ENCODE results near the gene PIGH. TPM values are rescaled to one million over a fixed set of nuclear protein-coding genes. Genes with fewer than 3 reads are reported as not detected.

The PIGH gene
- total RNA-seq, 6 donors from 2014 or later = 11.5 to 27.5 (median 23.1) TPM

GRCh38 chr14:67623114-67623513 is 23.0 kb upstream of the PIGH start:
- ATAC-seq (ENCODE audit: low FRiP score in 2 of 2) (no peak), DNase-seq (peak in 1 of 2 donors; percentile 57)
- Histone ChIP-seq H3K4me3 (no peak overlapping the region), H3K27ac (peak overlapping the region; percentile 52 to 80 (median 60)), H3K27me3 (no peaks in the 10 kb centered on the region), H3K9me3 (no peaks in the 10 kb centered on the region), H3K36me3 (no peaks in the 10 kb centered on the region), H3K4me1 (peaks cover 12 to 23% (median 20%) of the 10 kb centered on the region in 4 donors)
- TF ChIP-seq EP300 (IDR thresholded peaks at IDR 0.05) = no peak
- TF ChIP-seq POLR2A (IDR thresholded peaks at IDR 0.05) = no peak
- TF ChIP-seq CTCF (IDR thresholded peaks at IDR 0.05) = no peak
- TF ChIP-seq POLR2AphosphoS5 (IDR thresholded peaks at IDR 0.05) = no peak
- WGBS, 2 donors = 11 to 13% methylated on average over 2 of the region's 2 CpGs

GRCh38 chr14:67622675-67623074 is 22.6 kb upstream of the PIGH start:
- Histone ChIP-seq H3K36me3 (no peaks in the 10 kb centered on the region), H3K4me3 (no peak overlapping the region), H3K4me1 (peaks cover 12 to 23% (median 20%) of the 10 kb centered on the region in 4 donors), H3K27me3 (no peaks in the 10 kb centered on the region), H3K9me3 (no peaks in the 10 kb centered on the region), H3K27ac (peak overlapping the region; percentile 52 to 80 (median 60))
- WGBS, 2 donors = 43 to 45% methylated on average over 4 of the region's 4 CpGs
- DNase-seq (peak in 1 of 2 donors; percentile 74), ATAC-seq (ENCODE audit: low FRiP score in 2 of 2) (no peak)
- TF ChIP-seq EP300 (IDR thresholded peaks at IDR 0.05) (peak in 1 of 4 donors; percentile 58), POLR2A (IDR thresholded peaks at IDR 0.05) (no peak), POLR2AphosphoS5 (IDR thresholded peaks at IDR 0.05) (no peak), CTCF (IDR thresholded peaks at IDR 0.05) (no peak)

GRCh38 chr14:67620217-67620785 is 20.2 kb upstream of the PIGH start:
- Histone ChIP-seq H3K4me1 (peaks cover 12 to 23% (median 20%) of the 10 kb centered on the region in 4 donors), H3K27ac (peak overlapping the region; percentile 39 to 84 (median 76)), H3K4me3 (peak overlapping the region; percentile 11 to 65 (median 62)), H3K36me3 (no peaks in the 10 kb centered on the region), H3K9me3 (no peaks in the 10 kb centered on the region), H3K27me3 (no peaks in the 10 kb centered on the region)
- 8 to 9% methylated on average over 17 to 19 of the region's 19 CpGs for WGBS, 2 donors
- TF ChIP-seq POLR2AphosphoS5 (IDR thresholded peaks at IDR 0.05) (no peak), EP300 (IDR thresholded peaks at IDR 0.05) (no peak)
- peak in 1 of 2 donors; percentile 29 for DNase-seq
- no peak for ATAC-seq (ENCODE audit: low FRiP score in 2 of 2)

- TF ChIP-seq POLR2A (IDR thresholded peaks at IDR 0.05) = peak in 2 of 4 donors; percentile 82 to 84
- TF ChIP-seq CTCF (IDR thresholded peaks at IDR 0.05) = peak in 4 of 6 experiments; percentile 15 to 39 (median 32)
- TF ChIP-seq POLR2AphosphoS5 (IDR thresholded peaks at IDR 0.05) = peak; percentile 52 to 93
- peak in 1 of 4 donors; percentile 68 for TF ChIP-seq EP300 (IDR thresholded peaks at IDR 0.05)
- Histone ChIP-seq H3K9me3 (no peaks in the 10 kb centered on the region), H3K4me3 (peak within 1 kb of the TSS; percentile 11 to 65 (median 62)), H3K36me3 (no peaks in the 10 kb centered on the region), H3K27me3 (no peaks in the 10 kb centered on the region), H3K4me1 (peaks cover 12 to 23% (median 20%) of the 10 kb centered on the region in 4 donors), H3K27ac (peak within 1 kb of the TSS; percentile 62 to 84 (median 76))
- DNase-seq (peak; percentile 99 to 100), ATAC-seq (ENCODE audit: low FRiP score in 2 of 2) (peak; percentile 98 to 99)
- 0 to 1% methylated on average over 15 to 52 of the region's 62 CpGs for WGBS, 2 donors
These were observed 19.6 kb upstream of the PIGH start, which contains the start of gene ARG2 for GRCh38 chr14:67619446-67620216. Gene ARG2, plus strand, starts transcription at chr14:67619920. Its CDS starts 58 bp downstream, at chr14:67619978.

- ATAC-seq (ENCODE audit: low FRiP score in 2 of 2) = peak; percentile 84 to 85
These were observed 18.6 kb upstream of the PIGH start for GRCh38 chr14:67618617-67619063.

More at GRCh38 chr14:67618617-67619063, 18.6 kb upstream of the PIGH start:
- TF ChIP-seq CTCF (IDR thresholded peaks at IDR 0.05) (peak; percentile 31 to 73 (median 58)), POLR2AphosphoS5 (IDR thresholded peaks at IDR 0.05) (no peak), POLR2A (IDR thresholded peaks at IDR 0.05) (no peak)
- H3K27me3 ChIP-seq = no peaks in the 10 kb centered on the region
- H3K9me3 ChIP-seq = no peaks in the 10 kb centered on the region
- no peak for DNase-seq
- peak overlapping the region in 2 of 4 donors; percentile 71 to 84 for H3K27ac ChIP-seq
- H3K36me3 ChIP-seq = no peaks in the 10 kb centered on the region
- H3K4me1 ChIP-seq = peaks cover 12 to 23% (median 20%) of the 10 kb centered on the region in 4 donors
- H3K4me3 ChIP-seq = peak overlapping the region in 1 of 4 donors; percentile 65
